SU-DHL-6 (cell line): Measurements from ENCODE around the gene MCOLN1.

Experiments
- EZH2phosphoT487 ChIP-seq: fragments of 200-600 bp; sonication (generic), shearing (Covaris generic); conservative IDR thresholded peaks from 2 replicates; pipeline ENCODE4 v1.6.1; 2018; ENCODE audit warnings: mild to moderate bottlenecking, antibody characterized with exemption, low read length, moderate library complexity, mixed read lengths
- TF ChIP-seq, protein P1 (sequence below): fragments of 200-600 bp; sonication (generic); IDR thresholded peaks from one replicate; pipeline ENCODE4 v1.5.1; 2017; ENCODE audit warnings: antibody characterized with exemption, mild to moderate bottlenecking, low read length, moderate library complexity; ENCODE audit not compliant: insufficient read depth, poor library complexity, severe bottlenecking

DNA sequence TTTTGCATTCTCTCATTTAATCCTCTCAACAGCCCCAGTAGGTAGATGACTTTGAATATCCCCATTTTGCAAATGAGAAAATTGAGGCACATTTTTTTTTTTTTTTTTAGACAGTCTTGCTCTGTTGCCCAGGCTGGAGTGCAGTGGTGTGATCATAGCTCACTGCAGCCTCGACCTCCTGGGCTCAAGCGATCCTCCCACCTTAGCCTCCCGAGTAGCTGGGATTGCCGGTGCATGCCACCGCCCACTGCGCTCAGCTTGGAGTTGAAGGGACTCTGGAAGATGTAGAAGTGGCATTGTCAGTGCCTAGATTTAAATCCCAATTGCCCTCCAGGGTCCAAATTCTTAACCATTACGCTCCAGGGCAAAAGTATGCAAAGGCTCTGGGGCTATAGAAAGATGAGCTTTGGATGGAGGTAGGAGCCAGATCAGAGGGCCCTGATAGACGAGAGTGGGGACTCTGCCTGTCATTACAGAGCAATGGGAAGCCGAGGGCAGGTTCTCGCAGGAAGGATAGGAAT is 813 bp upstream of the MCOLN1 start:
- TF ChIP-seq, protein P1, sequence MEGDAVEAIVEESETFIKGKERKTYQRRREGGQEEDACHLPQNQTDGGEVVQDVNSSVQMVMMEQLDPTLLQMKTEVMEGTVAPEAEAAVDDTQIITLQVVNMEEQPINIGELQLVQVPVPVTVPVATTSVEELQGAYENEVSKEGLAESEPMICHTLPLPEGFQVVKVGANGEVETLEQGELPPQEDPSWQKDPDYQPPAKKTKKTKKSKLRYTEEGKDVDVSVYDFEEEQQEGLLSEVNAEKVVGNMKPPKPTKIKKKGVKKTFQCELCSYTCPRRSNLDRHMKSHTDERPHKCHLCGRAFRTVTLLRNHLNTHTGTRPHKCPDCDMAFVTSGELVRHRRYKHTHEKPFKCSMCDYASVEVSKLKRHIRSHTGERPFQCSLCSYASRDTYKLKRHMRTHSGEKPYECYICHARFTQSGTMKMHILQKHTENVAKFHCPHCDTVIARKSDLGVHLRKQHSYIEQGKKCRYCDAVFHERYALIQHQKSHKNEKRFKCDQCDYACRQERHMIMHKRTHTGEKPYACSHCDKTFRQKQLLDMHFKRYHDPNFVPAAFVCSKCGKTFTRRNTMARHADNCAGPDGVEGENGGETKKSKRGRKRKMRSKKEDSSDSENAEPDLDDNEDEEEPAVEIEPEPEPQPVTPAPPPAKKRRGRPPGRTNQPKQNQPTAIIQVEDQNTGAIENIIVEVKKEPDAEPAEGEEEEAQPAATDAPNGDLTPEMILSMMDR = no peak
- no peak for TF ChIP-seq EZH2phosphoT487
